Measurements from ENCODE around the gene PITPNB.

The PITPNB gene

DNA sequence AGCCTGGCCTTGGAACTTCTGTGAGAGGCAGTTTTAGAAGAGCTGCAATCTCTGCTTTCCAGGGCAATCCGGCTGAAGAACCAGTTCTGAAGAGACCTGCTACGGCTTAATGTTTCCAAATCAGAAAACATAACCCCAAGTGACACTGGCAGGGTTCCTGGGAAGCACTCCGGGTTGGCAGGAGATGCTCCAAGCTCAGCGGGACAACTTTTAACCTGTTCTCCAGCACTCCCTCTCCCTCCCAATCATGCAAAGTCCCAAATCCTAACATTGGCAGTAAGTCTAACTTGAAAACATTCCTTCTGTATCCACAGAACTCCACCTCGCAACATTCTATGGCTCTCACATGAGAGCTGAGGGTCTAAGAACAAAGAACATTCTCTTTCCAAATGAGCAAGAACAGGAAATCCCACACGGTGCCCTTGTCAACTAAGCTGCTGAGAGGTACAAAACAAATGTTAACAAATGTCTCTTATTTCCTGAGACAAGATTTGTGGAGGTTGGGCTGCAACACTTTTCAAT lies 69.0 kb downstream of the PITPNB start:
- Histone ChIP-seq H3K36me3 (ENCODE audit: insufficient read depth, low read length) (peaks cover 75% of the 10 kb centered on the region), H2AFZ (ENCODE audit: low read depth, low read length) (no peak overlapping the region), H3K4me1 (ENCODE audit: insufficient read depth, low read length) (no peaks in the 10 kb centered on the region), H3K79me2 (ENCODE audit: insufficient read depth, low read length) (no peaks in the 10 kb centered on the region), H3K27ac (ENCODE audit: low read length) (no peak overlapping the region), H4K20me1 (ENCODE audit: insufficient read depth, low read length) (0 out of 2 replicates have a peak, but pooled peaks cover under 1% of the 10 kb centered on the region), H3K4me2 (ENCODE audit: insufficient read depth, low read length) (no peak overlapping the region), H3K9me3 (ENCODE audit: insufficient read depth, low read length, severe bottlenecking) (no peaks in the 10 kb centered on the region), H3K4me3 (ENCODE audit: low read depth in 1 of 2, low read length in 2 of 2) (no peak overlapping the region), H3K27me3 (ENCODE audit: insufficient read depth, low read length, poor library complexity) (no peaks in the 10 kb centered on the region), H3K9ac (ENCODE audit: low read depth, low read length) (no peak overlapping the region)
- TF ChIP-seq CTCF (IDR thresholded peaks at IDR 0.05; ENCODE audit: borderline replicate concordance, extremely low read depth, low read length, poor library complexity, severe bottlenecking) (no peak), EZH2 (IDR thresholded peaks at IDR 0.05; ENCODE audit: borderline replicate concordance, low read depth, low read length, severe bottlenecking) (no peak)
- no peak for DNase-seq
- ATAC-seq (ENCODE audit: insufficient read depth, low read depth): no peak

DNA sequence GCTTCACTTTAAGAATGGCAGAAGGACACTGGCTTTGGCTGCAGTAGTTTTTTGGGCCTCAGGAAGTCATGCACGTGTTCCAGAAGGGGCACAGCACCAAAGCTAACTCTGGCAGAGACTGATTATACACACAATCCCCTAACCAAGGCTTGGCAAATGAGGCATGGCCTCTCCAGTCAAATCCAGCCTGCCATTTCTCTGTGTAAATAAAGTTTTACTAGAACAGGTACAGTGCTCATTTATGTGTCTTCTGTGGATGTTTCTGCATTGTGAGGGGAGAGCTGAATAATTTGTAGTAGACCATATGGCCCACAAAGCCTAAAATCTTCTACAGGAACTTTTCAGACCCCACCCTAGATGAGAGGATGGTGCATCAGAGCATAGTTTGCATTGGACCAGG lies 71.1 kb downstream of the PITPNB start:
- Histone ChIP-seq H2AFZ (ENCODE audit: low read depth, low read length) (no peak overlapping the region), H3K4me3 (ENCODE audit: low read depth in 1 of 2, low read length in 2 of 2) (no peak overlapping the region), H3K9ac (ENCODE audit: low read depth, low read length) (no peak overlapping the region), H3K36me3 (ENCODE audit: insufficient read depth, low read length) (peaks cover 55% of the 10 kb centered on the region), H3K4me2 (ENCODE audit: insufficient read depth, low read length) (no peak overlapping the region), H3K79me2 (ENCODE audit: insufficient read depth, low read length) (no peaks in the 10 kb centered on the region), H3K27ac (ENCODE audit: low read length) (no peak overlapping the region), H3K4me1 (ENCODE audit: insufficient read depth, low read length) (no peaks in the 10 kb centered on the region), H3K9me3 (ENCODE audit: insufficient read depth, low read length, severe bottlenecking) (no peaks in the 10 kb centered on the region), H4K20me1 (ENCODE audit: insufficient read depth, low read length) (no peaks in the 10 kb centered on the region), H3K27me3 (ENCODE audit: insufficient read depth, low read length, poor library complexity) (no peaks in the 10 kb centered on the region)
- ATAC-seq (ENCODE audit: insufficient read depth, low read depth) (no peak), DNase-seq (no peak)
- TF ChIP-seq CTCF (IDR thresholded peaks at IDR 0.05; ENCODE audit: borderline replicate concordance, extremely low read depth, low read length, poor library complexity, severe bottlenecking) (no peak), EZH2 (IDR thresholded peaks at IDR 0.05; ENCODE audit: borderline replicate concordance, low read depth, low read length, severe bottlenecking) (no peak)

- Histone ChIP-seq H3K4me2 (ENCODE audit: insufficient read depth, low read length) (no peak overlapping the region), H3K4me1 (ENCODE audit: insufficient read depth, low read length) (no peaks in the 10 kb centered on the region), H4K20me1 (ENCODE audit: insufficient read depth, low read length) (no peaks in the 10 kb centered on the region), H3K9me3 (ENCODE audit: insufficient read depth, low read length, severe bottlenecking) (no peaks in the 10 kb centered on the region), H3K9ac (ENCODE audit: low read depth, low read length) (no peak overlapping the region), H3K27ac (ENCODE audit: low read length) (no peak overlapping the region), H2AFZ (ENCODE audit: low read depth, low read length) (no peak overlapping the region), H3K27me3 (ENCODE audit: insufficient read depth, low read length, poor library complexity) (no peaks in the 10 kb centered on the region), H3K79me2 (ENCODE audit: insufficient read depth, low read length) (no peaks in the 10 kb centered on the region), H3K4me3 (ENCODE audit: low read depth in 1 of 2, low read length in 2 of 2) (no peak overlapping the region), H3K36me3 (ENCODE audit: insufficient read depth, low read length) (peaks cover 45% of the 10 kb centered on the region)
- ATAC-seq (ENCODE audit: insufficient read depth, low read depth): no peak
- no peak for DNase-seq
- no peak for TF ChIP-seq CTCF (IDR thresholded peaks at IDR 0.05; ENCODE audit: borderline replicate concordance, extremely low read depth, low read length, poor library complexity, severe bottlenecking)
- no peak for TF ChIP-seq EZH2 (IDR thresholded peaks at IDR 0.05; ENCODE audit: borderline replicate concordance, low read depth, low read length, severe bottlenecking)
Measured at GRCh38 chr22:27846910-27847309, 72.1 kb downstream of the PITPNB start.

All from DND-41 (cell line).